Measurements from ENCODE around the gene TTC22. TPM values are rescaled to one million over a fixed set of nuclear protein-coding genes. Genes with fewer than 3 reads are reported as not detected.

Gene TTC22
- total RNA-seq, 1 experiment from 2014 or later = 0.59 TPM

DNA sequence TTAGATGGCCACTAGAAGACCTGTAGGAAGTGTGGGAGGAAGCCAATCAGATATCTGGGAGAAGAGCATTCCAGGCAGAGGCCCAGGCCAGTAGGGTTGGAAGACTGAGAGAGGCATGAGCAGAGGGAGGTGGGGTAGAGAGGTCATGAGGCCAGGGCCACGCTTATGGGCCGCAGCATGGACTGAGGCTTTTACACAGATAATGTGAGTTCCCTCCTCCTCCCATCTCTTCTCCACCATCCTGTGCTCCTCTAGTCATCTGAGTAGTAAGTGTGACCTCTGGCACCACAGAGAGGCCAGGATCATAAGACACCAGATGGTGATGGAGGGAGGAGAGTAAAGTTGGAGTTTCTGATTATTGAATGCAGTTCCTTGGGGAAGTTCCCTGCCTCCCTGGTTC is 17.1 kb downstream of the TTC22 start:
- Mint-ChIP-seq H3K4me1 (peaks cover 9 to 14% of the 10 kb centered on the region in 2 experiments), H3K36me3 (ENCODE audit: insufficient read depth in 1 of 3, low read depth in 3 of 3) (no peaks in the 10 kb centered on the region), H3K4me3 (no peak overlapping the region), H3K9me3 (no peaks in the 10 kb centered on the region), H3K27me3 (ENCODE audit: low read depth) (peaks cover 57% of the 10 kb centered on the region), H3K27ac (peak overlapping the region in 1 of 3 experiments; percentile 49; a peak in 1 of 7 replicates)
- Histone ChIP-seq H2AFZ (ENCODE audit: low read length) (no peak overlapping the region), H3T11ph (ENCODE audit: low read length) (no peak overlapping the region), H4K20me1 (ENCODE audit: control insufficient read depth, insufficient read depth, insufficient read length) (no peaks in the 10 kb centered on the region), H3K79me1 (ENCODE audit: insufficient read depth, low read depth, low read length, poor library complexity, severe bottlenecking) (no peaks in the 10 kb centered on the region), H3K27ac (ENCODE audit: insufficient read length, low read depth, low read length) (no peak overlapping the region), H2BK5ac (ENCODE audit: insufficient read length, low read length) (no peak overlapping the region), H3K4me1 (ENCODE audit: insufficient read depth, low read length) (no peaks in the 10 kb centered on the region; the same call in 1 of the 2 replicates), H2AK5ac (ENCODE audit: insufficient read length, low read length) (no peak overlapping the region), H3K14ac (ENCODE audit: insufficient read depth, low read length) (no peak overlapping the region), H2BK20ac (ENCODE audit: low read depth, low read length, poor library complexity, severe bottlenecking) (no peak overlapping the region), H4K91ac (ENCODE audit: insufficient read length, low read depth, low read length) (no peak overlapping the region), H3K4me2 (ENCODE audit: insufficient read depth, insufficient read length, low read length) (no peak overlapping the region), H2BK120ac (ENCODE audit: low read depth, low read length, poor library complexity, severe bottlenecking) (no peak overlapping the region), H3K56ac (ENCODE audit: insufficient read length, low read depth, low read length) (no peak overlapping the region), H3K4ac (ENCODE audit: low read depth, low read length) (no peak overlapping the region), H4K8ac (replicated peaks; ENCODE audit: insufficient read length, low read depth, low read length) (no peak overlapping the region), H2BK15ac (ENCODE audit: low read depth, low read length) (no peak overlapping the region), H3K27me3 (ENCODE audit: insufficient read depth, low read length) (peaks cover 3% of the 10 kb centered on the region; the same call in 1 of the 2 replicates), H2BK12ac (ENCODE audit: insufficient read length, low read depth, low read length) (no peak overlapping the region), H3K79me2 (ENCODE audit: insufficient read depth, low read length) (no peaks in the 10 kb centered on the region), H3K23ac (ENCODE audit: insufficient read length, low read depth, low read length) (no peak overlapping the region), H3K9ac (ENCODE audit: extremely low read depth, insufficient read length, low read length) (no peak overlapping the region), H4K5ac (ENCODE audit: insufficient read length, low read depth, low read length) (no peak overlapping the region), H3K9me3 (ENCODE audit: control insufficient read depth, low read depth, low read length) (no peaks in the 10 kb centered on the region), H3K23me2 (ENCODE audit: insufficient read length, low read depth, low read length, poor library complexity, severe bottlenecking) (no peaks in the 10 kb centered on the region), H3K18ac (ENCODE audit: insufficient read length, low read depth, low read length) (no peak overlapping the region)
- WGBS (ENCODE audit: extremely low coverage, insufficient read length, low lambda C conversion rate) = no CpG with 5 or more reads among the region's 2 CpGs
- no peak for TF ChIP-seq CTCF (conservative IDR thresholded peaks at IDR 0.05)
- DNase-seq = no peak
